Loucy (cell line): ENCODE data around the gene FOXP3.
A peak's percentile ranks its signal among the peaks of the same experiment; 100 is the strongest.

Experiments
- H2AFZ ChIP-seq: fragments of 200-600 bp; sonication (generic); 2 replicates; pipeline ENCODE4 v1.6.0; 2016; ENCODE audit warnings: antibody characterized with exemption, mild to moderate bottlenecking, low read length, moderate library complexity
- H3F3A ChIP-seq: fragments of 200-600 bp; 2 replicates; pipeline ENCODE4 v1.6.0; 2016; ENCODE audit warnings: antibody characterized with exemption, low read depth, mild to moderate bottlenecking
- H3K27me3 ChIP-seq: fragments of 200-600 bp; sonication (generic); 2 replicates; pipeline ENCODE4 v1.6.1; 2014; ENCODE audit warnings: low read length, mild to moderate bottlenecking; ENCODE audit not compliant: insufficient read depth, poor library complexity, severe bottlenecking
- H3K36me3 ChIP-seq: fragments of 200-600 bp; sonication (generic); 2 replicates; pipeline ENCODE4 v1.6.1; 2016; ENCODE audit warnings: low read length; ENCODE audit not compliant: insufficient read depth
- H3K4me1 ChIP-seq: fragments of 200-600 bp; sonication (generic); 2 replicates; pipeline ENCODE4 v1.5.1; 2014; ENCODE audit warnings: low read length, mild to moderate bottlenecking; ENCODE audit not compliant: insufficient read depth, poor library complexity, severe bottlenecking
- H3K4me2 ChIP-seq: fragments of 200-600 bp; sonication (generic); 2 replicates; pipeline ENCODE4 v1.6.0; 2014; ENCODE audit warnings: antibody characterized with exemption, low read length, low read depth, mild to moderate bottlenecking; ENCODE audit not compliant: poor library complexity, severe bottlenecking
- H3K4me3 ChIP-seq: fragments of 200-600 bp; sonication (generic); 2 replicates; pipeline ENCODE4 v1.5.1; 2014; ENCODE audit warnings: low read length, mild to moderate bottlenecking, mixed read lengths; ENCODE audit not compliant: poor library complexity, severe bottlenecking
- H3K79me2 ChIP-seq: fragments of 200-600 bp; sonication (generic); 2 replicates; pipeline ENCODE4 v1.6.1; 2014; ENCODE audit warnings: low read length; ENCODE audit not compliant: insufficient read depth
- H3K9ac ChIP-seq: fragments of 200-600 bp; sonication (generic); 2 replicates; pipeline ENCODE4 v1.6.0; 2014; ENCODE audit warnings: mild to moderate bottlenecking, low read depth, low read length, moderate library complexity; ENCODE audit not compliant: poor library complexity, severe bottlenecking
- H3K9me2 ChIP-seq: fragments of 200-600 bp; sonication (generic); replicated peaks from 2 replicates; pipeline ENCODE4 v1.6.1; 2016; ENCODE audit warnings: low read depth, low read length, mixed read lengths
- H3K9me3 ChIP-seq: fragments of 200-600 bp; sonication (generic); 2 replicates; pipeline ENCODE4 v1.6.1; 2014; ENCODE audit warnings: mild to moderate bottlenecking, antibody characterized with exemption, low read length, low read depth; ENCODE audit not compliant: insufficient read depth
- H4K20me1 ChIP-seq: fragments of 200-600 bp; sonication (generic); 2 replicates; pipeline ENCODE4 v1.6.0; 2014; ENCODE audit warnings: antibody characterized with exemption, low read length, mild to moderate bottlenecking; ENCODE audit not compliant: insufficient read depth, poor library complexity, severe bottlenecking
- CTCF ChIP-seq: fragments of 200-600 bp; sonication (generic); conservative IDR thresholded peaks from 2 replicates; pipeline ENCODE4 v1.5.1; 2014; ENCODE audit warnings: mild to moderate bottlenecking, antibody characterized with exemption, low read length
- EZH2phosphoT487 ChIP-seq: fragments of 200-600 bp; IDR thresholded peaks from 2 replicates; pipeline ENCODE4 v1.6.1; 2018; ENCODE audit warnings: antibody characterized with exemption, mild to moderate bottlenecking, moderate library complexity, borderline replicate concordance

FOXP3 gene

GRCh38 chrX:49276671-49277534 is 12.4 kb upstream of the FOXP3 start:
- H4K20me1 ChIP-seq, result peaks cover 5% of the 10 kb centered on the region
- TF ChIP-seq CTCF (no peak), EZH2phosphoT487 (no peak)
- H3K9me2 ChIP-seq, result no peaks in the 10 kb centered on the region
- H3K4me1 ChIP-seq, result peaks cover 18% of the 10 kb centered on the region
- no peak overlapping the region for H3K9ac ChIP-seq
- no peaks in the 10 kb centered on the region for H3K9me3 ChIP-seq
- H3K79me2 ChIP-seq, result no peaks in the 10 kb centered on the region
- no peak overlapping the region for H3K4me2 ChIP-seq
- no peak overlapping the region for H2AFZ ChIP-seq
- H3F3A ChIP-seq, result no peaks in the 10 kb centered on the region
- no peaks in the 10 kb centered on the region for H3K36me3 ChIP-seq
- H3K4me3 ChIP-seq, result no peak overlapping the region
- H3K27me3 ChIP-seq, result no peaks in the 10 kb centered on the region

DNA sequence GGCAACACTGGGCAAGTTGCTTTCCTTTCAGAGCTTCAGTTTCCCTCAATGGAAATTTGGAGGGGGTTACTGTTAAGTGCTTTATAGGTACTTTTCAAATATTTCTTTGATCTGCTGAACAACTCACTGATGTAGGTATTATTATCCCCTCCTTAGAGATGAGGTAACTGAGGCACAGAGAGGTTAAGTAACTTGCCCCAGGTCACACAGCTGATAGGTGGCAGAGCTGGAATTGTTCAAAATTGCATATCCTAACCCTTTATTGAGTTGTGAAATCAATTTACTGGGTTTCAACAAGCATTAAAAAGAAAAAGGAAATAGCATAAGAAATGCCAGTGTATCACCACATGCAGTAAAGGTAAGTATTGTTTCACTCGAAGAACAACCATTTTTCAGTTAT is 11.7 kb upstream of the FOXP3 start:
- H3K4me1 ChIP-seq, result peaks cover 25% of the 10 kb centered on the region
- no peaks in the 10 kb centered on the region for H3K36me3 ChIP-seq
- peaks cover 8% of the 10 kb centered on the region for H4K20me1 ChIP-seq
- H3K79me2 ChIP-seq, result peaks cover 6% of the 10 kb centered on the region; the same call in 1 of the 2 replicates
- no peaks in the 10 kb centered on the region for H3K9me2 ChIP-seq
- no peaks in the 10 kb centered on the region for H3F3A ChIP-seq
- H3K27me3 ChIP-seq, result no peaks in the 10 kb centered on the region
- no peak overlapping the region for H2AFZ ChIP-seq
- no peak overlapping the region for H3K4me2 ChIP-seq
- no peak overlapping the region for H3K9ac ChIP-seq
- no peak overlapping the region for H3K4me3 ChIP-seq
- TF ChIP-seq EZH2phosphoT487 (no peak), CTCF (no peak)
- H3K9me3 ChIP-seq, result no peaks in the 10 kb centered on the region

DNA sequence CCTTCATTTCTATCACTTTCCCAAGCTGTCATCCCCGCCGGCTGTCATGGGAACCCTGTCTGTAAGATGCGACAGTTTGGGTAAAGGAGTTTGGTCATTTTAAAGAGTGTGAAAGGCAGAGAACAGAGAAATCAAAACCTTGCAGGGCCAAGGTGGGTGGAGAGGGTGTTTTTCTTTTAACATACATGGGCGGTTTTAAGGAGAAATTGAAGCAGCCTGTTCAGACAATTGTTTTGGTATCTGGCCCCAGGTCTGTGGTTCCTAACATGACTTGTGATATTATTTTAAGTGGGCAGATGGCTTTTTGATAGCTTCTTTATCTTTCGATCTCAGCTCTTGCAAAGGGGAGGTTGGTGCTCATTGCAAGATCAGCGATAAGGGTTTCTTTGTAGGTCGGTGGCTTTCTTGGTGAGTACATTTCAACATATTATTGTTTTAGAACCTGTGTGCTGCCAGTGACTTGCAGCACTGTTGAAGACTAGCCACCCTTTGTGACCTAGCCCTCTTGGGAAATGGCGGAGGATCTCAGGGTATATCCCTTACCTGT is 8.7 kb upstream of the FOXP3 start:
- Histone ChIP-seq H3K9me2 (no peaks in the 10 kb centered on the region), H3K4me3 (peak overlapping the region; percentile 86), H3F3A (no peaks in the 10 kb centered on the region), H2AFZ (no peak overlapping the region), H4K20me1 (peaks cover 8% of the 10 kb centered on the region), H3K4me1 (peaks cover 28% of the 10 kb centered on the region), H3K79me2 (peaks cover 19% of the 10 kb centered on the region; the same call in 1 of the 2 replicates), H3K9me3 (no peaks in the 10 kb centered on the region), H3K9ac (peak overlapping the region; percentile 33), H3K27me3 (no peaks in the 10 kb centered on the region), H3K4me2 (peak overlapping the region; percentile 83), H3K36me3 (no peaks in the 10 kb centered on the region)
- TF ChIP-seq EZH2phosphoT487 (peak; percentile 18; the same call in 1 of the 2 replicates), CTCF (no peak)
